Left colon (tissue), 2 donors: Measurements from ENCODE around the gene PCSK7. TPM values are rescaled to one million over a fixed set of nuclear protein-coding genes. Genes with fewer than 3 reads are reported as not detected.
"Not testable (repeated sequence)": the region's sequence is repeated elsewhere in the genome, so short reads cannot be mapped to it uniquely, and the experiment has no call there.

Experiments
- ATAC-seq: fragments of 200-7000 bp; cut with Tn5 transposase; one replicate; pipeline ENCODE4 v1.9.1; 2020; ENCODE audit warnings: mild to moderate bottlenecking, moderate library complexity
- DNase-seq, 2 donors: peaks; one replicate each; pipeline ENCODE4 v3.0.0-alpha.2; 2020
- intact Hi-C, 2 donors: fragments of 100-400 bp; cut with DNase I in 1 of 2; cut with micrococcal nuclease in 1 of 2; formaldehyde crosslinking; loops; one replicate each; pipeline versions ENCODE4 v1.11.2 to v1.14.0; 2022; cut with DNase I, micrococcal nuclease
- total RNA-seq, 2 donors: library from RNA; stranded (reverse); fragmentation: NEBNext Ultra II Directional; extraction: Animal tissue kit (Norgen Biotek cat#: 25700); gene quantifications; one replicate each; pipeline ENCODE4 v1.2.1, GENCODE V29; 2021
- donor health status: DM: no; HTN: no; CAD: no.
- donor health status: DM: yes; HTN: yes; CAD: no.

Gene PCSK7
- total RNA-seq, 2 donors from 2014 or later = 153 to 232 TPM

DNA sequence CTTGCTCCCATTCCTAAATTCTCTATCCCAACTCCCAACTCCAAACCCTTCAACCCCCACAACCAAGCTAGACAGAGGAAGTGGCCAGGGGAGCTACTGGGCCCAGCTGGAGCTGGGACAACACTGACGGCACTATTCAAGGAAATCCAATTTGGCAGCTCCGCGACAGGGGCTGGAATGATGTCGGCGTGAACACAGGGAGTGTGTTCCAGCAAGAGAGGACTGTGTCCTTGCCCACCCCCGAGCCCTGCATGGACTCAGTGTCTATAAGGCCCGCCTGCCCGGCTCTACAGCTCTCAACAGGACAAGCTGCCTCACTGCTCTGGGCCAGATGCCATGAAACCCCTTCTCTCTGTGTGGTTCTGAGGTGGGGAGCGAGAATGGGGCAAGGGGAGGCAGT, 11.3 kb downstream of the PCSK7 start:
- no peak for ATAC-seq
- DNase-seq = peak in 1 of 2 donors; percentile 74
- intact Hi-C loops = loop anchor here in 1 of 2 donors (5.0 kb wide), 1 partner anchor 38 kb away; no protein-coding TSS in a partner anchor

DNA sequence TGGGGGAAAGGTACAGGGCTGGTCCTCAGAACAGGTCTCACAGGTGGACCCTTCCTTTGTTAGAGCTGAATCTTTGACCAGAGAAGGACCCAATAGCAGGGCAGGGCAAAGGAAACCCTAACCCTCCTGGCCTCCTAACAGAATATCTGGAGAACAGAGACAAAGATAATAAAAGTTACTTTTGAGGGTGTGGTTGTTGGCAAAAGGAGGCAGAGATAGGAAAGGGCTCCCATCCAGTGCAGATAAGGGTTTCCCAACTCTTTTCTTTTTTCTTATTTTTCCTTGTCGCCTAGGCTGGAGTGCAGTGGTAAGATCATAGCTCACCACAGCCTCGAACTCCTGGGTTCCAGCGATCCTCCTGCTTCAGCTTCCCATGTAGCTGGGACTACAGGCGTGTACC, 11.9 kb downstream of the PCSK7 start:
- ATAC-seq = peak; percentile 35
- intact Hi-C loops = loop anchor here in 1 of 2 donors (5.0 kb wide), 1 partner anchor 38 kb away; no protein-coding TSS in a partner anchor
- no peak for DNase-seq

DNA sequence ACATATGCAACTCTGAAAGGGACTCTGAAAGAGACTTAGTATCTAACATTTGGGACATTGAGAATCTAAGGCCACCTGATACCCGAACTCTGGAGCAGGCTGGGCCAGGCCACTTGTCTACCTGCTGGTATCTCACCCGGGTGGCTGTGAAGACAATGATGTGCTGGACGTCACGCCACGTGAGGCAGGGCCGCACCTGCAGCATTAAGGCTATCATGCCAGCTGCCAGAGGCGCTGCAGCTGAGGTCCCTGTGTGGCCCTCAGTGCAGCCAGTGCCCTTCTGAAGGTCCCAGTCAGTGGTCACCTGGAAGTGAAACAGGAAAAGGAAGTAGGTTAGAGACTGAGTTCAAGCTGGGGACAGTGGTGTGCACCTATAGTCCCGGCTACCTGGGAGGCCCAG, 12.4 kb downstream of the PCSK7 start:
- DNase-seq = no peak
- ATAC-seq = peak; percentile 12
- intact Hi-C loops = no loop called here

DNA sequence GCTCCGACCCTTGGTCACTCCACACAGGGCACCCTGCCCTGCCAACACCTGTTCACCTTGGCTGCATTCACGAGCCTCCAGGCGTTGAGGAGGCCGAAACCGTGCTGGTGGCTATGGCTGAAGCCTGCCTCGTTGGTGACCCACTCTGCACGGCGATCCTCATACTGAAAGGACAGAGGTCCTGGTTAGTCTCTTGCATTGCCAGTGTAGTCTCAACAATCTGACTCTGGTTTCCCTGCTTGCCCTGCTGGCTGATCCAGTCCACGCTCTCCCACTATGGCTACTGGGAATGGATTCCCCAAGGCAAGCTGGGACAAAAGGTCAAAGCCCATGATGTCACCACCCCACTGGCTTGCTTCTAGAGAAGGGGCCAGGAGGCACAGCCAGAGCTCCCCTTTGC, 12.9 kb downstream of the PCSK7 start:
- intact Hi-C loops = no loop called here
- DNase-seq = no peak
- ATAC-seq = no peak

DNA sequence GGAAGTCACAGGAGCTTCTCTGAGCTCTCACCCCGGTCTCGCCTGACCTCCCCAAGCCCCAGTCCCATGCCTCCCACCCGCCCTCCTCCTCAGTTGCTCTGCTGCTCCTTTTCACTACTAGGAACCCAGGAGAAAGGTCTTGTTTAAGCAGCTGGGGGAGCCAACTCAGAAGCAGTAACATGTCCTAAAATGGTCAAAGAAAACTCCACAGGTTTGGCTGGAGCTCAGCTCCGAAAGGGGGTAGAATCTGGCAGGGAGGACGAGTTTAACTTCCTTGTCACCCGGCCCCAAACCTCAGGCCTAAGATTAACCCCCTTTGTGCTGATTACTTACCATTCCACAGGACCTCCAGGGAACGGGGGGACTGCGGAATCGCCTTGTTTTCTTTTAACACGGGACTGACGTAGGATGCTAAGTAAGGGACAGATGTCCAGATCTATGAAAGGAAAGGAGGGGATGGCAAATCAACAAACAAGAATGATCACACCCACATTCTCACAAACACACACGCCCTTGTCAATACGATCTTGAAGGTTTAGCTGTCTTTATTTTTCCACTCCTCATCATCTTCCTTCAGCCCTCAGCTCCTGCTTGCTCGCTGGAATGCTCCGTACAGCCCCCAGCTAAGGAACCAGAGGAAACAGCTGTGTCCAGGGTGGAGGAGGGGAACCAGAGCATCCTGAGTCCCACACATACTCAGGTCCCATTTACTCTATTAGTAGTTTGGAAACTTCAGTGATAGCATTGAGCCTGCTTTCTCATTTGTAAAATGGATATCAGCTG, 13.5 kb downstream of the PCSK7 start:
- DNase-seq (no peak), ATAC-seq (no peak)
- intact Hi-C loops = no loop called here

DNA sequence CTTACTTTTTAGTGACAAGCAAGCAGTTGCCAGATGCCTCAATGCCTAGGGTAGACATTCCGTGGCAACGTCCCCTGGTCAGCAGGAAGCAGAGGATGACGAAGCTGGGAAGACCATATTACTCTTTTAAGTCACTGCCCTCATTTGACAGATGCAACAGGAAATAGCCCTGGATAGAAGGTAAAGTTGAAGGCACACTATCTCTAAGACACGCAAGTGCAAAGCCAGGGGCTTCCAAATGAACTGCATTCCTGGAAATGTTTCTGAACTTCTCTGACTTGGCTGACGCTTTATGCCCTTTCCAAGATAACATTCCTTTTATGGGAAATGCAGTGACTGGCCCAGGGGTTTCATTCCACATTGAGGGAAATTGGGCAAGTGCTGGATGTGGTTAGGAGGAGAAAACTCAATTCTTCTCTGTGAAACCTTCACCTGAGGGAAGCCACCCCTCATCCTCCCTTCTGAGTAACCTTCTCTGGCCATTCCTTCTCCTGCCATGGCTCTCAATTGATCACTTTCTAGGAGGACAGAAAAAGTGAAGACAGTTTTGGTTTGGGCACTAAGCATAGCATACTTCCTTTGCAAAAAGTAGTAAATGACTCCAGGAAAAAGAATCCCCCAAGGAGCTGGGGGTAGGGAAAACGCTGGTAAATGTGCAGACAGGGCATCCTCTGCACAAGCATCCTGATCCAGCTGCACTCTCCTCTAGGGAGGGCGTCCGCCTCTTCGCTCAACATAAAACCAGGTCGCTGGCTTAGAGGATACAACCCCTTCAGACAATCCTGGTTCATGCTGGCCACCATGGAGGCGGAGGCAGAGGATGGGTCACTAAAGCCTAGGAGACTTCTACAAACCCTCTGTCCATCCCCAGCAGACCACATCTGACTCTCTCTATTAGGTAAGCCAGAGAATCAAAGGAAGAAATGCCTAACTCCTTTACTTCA, 14.5 kb downstream of the PCSK7 start:
- ATAC-seq (no peak), DNase-seq (no peak)
- intact Hi-C loops = no loop called here

DNA sequence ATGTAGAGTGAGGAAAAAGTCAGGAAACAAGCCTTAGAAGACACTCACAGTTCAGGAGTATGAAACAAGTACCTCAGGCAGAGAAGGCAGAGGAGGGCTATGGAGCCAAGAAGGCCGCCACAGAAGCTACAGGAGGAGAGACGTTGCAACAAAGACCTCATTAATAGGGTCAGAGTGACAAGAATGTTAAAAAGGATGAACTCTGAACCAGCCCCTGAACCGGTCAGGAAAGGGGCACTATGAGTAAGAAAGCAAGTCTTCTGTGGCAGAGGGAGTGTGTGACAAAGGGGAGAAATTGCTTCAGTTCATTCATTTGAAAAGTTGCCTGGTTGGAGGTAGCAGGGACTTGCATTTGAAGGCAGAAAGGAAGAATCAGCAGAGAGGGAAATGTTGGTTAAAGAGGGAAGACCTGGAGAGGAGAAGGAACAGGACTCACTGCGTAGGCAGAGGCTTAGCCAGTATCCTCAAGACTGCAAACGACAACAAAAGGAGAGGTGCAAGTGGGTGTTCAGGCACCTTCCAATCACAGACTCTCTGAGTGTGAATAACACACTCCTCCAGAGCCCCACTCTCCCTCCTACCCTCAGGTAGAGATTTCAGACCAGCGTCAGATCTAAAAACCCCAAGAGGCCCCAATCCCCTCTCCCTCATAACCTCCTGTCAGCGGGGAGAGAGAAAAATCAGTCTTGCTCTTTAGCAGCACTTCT, 17.3 kb downstream of the PCSK7 start:
- no peak for DNase-seq
- intact Hi-C loops = no loop called here
- no peak for ATAC-seq

DNA sequence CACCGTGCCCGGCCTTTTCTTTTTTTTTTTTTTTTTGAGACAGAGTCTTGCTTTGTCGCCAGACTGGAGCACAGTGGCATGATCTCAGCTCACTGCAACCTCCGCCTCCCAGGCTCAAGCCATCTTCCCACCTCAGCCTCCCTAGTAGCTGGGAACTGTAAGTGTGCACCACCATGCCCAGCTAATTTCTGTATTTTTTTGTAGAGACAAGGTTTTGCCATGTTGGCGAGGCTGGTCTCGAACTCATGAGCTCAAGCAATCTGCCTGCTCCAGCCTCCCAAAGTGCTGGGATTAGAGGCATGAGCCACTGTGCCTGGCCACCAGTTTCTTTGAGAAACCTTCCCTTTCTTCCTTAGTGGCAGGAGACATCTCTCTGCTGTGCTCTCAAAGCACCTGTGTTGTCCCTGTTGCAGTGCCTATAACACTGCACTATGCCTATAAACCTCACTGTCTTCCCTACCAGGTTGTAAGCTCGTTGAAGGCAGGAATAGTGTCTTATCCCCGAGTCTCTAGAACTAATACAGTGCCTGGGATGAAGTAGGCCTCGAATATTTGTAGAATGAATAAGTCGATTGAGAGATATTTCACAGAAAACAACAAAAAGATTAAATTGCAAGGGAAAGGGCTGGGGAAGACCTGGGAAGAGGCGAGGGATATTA, 19.0 kb downstream of the PCSK7 start:
- intact Hi-C loops = no loop called here
- DNase-seq = no peak
- ATAC-seq = no peak

DNA sequence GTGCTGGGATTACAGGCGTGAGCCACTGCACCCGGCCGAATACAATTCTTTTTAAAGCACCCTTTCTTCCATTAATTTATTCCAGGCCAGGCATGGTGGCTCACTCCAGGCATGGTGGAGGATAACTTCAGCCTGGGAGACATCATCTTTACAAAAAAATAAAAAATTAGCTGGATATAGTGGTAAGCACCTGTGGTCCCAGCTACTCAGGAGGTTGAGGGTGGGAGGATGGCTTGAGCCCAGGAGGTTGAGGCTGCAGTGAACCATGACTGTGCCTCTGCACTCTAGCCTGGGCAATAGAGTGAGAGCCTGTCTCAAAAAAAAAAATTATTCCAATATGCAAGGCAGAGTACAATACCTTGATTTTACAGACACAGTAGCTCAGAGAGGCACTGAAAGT, 21.3 kb downstream of the PCSK7 start:
- DNase-seq = no peak
- ATAC-seq = no peak

DNA sequence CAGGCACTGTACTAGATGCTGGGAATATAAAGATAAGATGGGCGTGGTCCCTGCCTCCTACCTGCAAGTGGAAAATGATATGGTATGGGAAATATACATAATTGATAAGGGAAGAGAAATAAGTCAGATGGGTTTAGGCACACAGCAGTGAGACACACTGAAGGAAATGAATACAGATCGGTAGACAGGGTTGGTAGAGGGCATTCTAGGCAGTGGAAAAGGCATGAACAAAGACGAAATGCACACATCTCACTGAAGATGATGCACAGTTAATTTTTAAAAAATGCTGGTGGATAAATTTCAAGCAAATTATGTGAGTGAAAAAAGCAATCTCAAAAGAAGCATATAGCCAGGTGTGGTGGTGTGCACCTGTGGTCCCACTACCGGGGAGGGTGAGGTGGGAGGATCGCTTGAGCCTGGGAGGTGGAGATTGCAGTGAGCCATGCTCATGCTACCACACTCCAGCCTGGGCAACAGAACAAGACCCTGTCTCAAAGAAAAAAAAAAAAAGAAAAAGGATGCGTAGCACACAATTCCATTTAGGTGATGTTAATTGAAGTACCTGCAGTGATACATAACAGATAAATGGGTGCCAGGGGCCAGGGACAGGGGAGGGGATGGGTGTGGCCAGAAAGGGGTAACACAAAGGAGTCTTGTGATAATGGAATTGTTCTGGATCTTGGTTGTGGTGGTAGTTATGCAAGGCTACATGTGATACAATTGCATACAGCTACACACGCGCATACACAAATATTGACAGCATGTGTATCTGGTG, 22.3 kb downstream of the PCSK7 start:
- intact Hi-C loops = loop anchor here in 1 of 2 donors (5.0 kb wide), 1 partner anchor 77 kb away; no protein-coding TSS in a partner anchor
- ATAC-seq, DNase-seq: not testable (repeated sequence)

More for the DNA sequence above, 21.3 kb downstream of the PCSK7 start:
- intact Hi-C loops = no loop called here

DNA sequence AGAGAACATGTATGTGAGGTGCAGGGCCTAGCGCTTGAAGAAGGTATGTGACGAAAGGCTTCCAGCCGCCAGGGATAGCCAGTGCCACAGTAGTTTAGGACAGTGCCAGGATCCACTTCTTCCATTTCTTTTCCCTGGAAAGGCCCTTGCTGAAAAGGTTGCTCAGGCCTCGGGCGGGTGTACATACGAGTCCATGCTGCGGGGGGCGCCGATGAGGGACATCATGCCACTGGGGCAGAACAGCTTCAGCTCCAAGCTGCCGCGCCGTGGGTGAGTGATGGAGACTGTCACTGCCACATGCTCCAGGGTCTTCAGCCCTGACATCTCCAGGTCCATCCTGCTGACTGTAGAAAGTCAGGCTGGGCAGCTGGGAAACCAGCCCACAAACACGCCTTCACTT, 23.2 kb downstream of the PCSK7 start:
- not testable (repeated sequence) for ATAC-seq

DNA sequence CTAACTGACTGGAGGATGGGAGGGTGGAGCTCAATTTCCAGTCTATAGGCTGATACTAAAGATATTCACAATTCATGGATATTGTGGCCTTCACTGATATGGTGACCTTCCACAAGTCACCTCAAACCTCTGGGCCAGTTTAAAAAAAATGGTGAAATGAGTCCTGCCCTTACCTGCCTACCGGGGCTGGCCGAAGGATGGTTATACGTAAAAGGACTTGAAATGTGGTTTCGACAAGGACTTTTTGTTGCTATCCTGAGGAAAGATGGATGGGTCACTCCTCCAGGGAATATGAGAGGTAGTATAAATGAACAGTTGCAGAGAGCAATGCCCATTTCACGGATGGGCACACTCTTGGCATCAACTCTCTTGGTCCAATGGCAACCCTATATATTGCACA, 24.4 kb downstream of the PCSK7 start:
- intact Hi-C loops = loop anchor here in 1 of 2 donors (5.0 kb wide), 1 partner anchor 75 kb away; no protein-coding TSS in a partner anchor
- not testable (repeated sequence) for ATAC-seq, DNase-seq

More for the DNA sequence above, 23.2 kb downstream of the PCSK7 start:
- DNase-seq = not testable (repeated sequence)
- intact Hi-C loops = loop anchor here in 1 of 2 donors (5.0 kb wide), 1 partner anchor 76 kb away; no protein-coding TSS in a partner anchor

DNA sequence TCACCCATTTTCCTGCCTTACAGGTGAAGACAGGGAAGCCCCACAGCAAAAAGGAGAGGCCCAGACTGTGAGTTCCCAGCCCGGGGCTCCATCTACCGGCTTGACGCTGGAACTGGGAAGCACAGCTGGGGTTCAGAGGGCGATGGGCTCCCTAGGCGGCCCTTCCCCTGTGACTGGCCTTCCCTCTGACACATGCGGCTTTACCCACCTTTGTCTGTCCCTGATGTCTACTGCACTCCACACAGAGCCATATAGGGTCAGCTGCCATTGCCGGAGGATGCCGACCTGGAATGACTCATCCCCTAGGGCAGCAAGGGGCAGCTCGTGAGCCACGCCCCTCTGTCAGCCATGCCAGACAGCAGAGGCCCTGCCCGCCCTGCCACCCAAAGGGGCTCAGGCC, 25.0 kb downstream of the PCSK7 start:
- DNase-seq = not testable (repeated sequence)
- intact Hi-C loops = loop anchor here in 1 of 2 donors (5.0 kb wide), 1 partner anchor 75 kb away; no protein-coding TSS in a partner anchor
- peak; percentile 15 for ATAC-seq

DNA sequence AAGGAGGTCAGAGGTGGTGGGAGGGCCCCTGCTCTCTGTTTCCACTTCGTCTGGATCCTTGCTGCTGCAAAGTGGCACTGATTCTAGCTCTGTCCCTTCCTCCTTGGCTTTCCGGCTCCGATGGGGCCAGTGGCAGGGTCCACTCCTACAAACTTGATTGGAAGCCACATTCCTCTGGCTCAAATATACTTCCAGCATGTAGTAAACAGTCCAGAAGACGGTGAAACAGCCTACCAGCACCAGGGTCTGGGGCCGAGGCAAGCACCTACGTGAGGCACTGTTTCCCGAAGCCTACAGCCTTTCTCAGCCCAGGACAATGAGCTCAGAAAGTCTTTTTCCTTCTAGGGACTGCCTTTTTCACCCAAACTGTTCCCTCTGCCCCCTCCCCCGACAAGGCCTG, 25.8 kb downstream of the PCSK7 start:
- not testable (repeated sequence) for ATAC-seq, DNase-seq
- intact Hi-C loops = loop anchor here in 1 of 2 donors (5.0 kb wide), 1 partner anchor 74 kb away; no protein-coding TSS in a partner anchor

DNA sequence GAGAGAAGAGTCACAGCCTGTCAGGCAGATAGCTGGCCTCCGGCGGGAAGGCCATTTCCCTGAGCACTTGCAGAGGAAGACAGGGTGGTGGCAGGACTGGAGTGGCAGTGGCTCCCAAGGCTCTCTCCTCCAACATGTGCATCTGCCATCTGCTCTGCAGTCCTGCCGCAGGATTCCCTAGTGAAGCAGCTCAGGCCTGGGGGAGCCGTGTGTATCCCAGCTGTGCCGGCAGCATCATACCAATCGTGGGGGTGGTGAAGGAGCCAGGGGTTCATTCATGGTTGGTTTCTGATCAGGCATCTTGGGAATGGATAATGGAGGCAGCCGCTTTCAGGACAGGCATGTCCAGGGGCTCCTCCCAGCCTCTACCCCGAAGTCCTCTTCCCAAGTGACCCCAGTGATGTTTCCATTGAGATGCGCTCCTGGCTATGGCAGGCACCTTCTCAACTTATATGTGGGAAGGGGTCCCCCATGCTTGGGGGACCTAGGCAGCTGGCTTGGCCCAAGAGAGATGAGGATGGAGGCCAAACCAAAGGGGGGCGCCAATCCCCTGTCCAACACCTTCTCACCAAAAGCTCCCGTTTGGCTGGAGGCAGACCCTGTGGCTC, 26.6 kb downstream of the PCSK7 start:
- intact Hi-C loops = loop anchor here in 1 of 2 donors (5.0 kb wide), 1 partner anchor 73 kb away; no protein-coding TSS in a partner anchor
- ATAC-seq = no peak
- DNase-seq = no peak

DNA sequence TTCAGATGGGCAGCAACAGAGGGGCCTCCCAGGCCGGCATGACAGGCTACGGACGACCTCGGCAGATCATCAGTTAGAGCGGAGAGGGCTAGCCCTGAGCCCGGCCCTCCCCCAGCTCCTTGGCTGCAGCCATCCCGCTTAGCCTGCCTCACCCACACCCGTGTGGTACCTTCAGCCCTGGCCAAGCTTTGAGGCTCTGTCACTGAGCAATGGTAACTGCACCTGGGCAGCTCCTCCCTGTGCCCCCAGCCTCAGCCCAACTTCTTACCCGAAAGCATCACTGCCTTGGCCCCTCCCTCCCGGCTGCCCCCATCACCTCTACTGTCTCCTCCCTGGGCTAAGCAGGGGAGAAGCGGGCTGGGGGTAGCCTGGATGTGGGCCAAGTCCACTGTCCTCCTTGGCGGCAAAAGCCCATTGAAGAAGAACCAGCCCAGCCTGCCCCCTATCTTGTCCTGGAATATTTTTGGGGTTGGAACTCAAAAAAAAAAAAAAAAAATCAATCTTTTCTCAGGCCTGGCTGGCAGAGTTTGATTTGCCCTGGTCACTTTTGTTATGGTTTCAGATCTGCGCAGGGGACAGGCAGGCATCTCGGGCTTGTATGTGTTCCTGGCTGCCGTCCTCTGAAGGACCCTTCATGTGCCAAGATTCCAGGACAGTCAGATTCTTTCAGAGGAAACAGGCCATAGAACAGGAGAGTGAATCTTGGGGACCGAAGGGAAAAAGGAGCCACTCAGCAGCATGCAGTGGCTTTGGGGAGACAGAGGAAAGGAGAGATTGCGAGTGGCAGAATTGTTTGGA, 27.4 kb downstream of the PCSK7 start:
- intact Hi-C loops = loop anchor here in 1 of 2 donors (5.0 kb wide), 1 partner anchor 72 kb away; no protein-coding TSS in a partner anchor
- ATAC-seq (no peak), DNase-seq (peak in 1 of 2 donors; percentile 30)
